ENCODE results near the gene MTO1. TPM values are rescaled to one million over a fixed set of nuclear protein-coding genes. Genes with fewer than 3 reads are reported as not detected.
"Not testable (repeated sequence)": the region's sequence is repeated elsewhere in the genome, so short reads cannot be mapped to it uniquely, and the experiment has no call there.

The MTO1 gene
- total RNA-seq, 1 donor from 2014 or later: 35.5 TPM

DNA sequence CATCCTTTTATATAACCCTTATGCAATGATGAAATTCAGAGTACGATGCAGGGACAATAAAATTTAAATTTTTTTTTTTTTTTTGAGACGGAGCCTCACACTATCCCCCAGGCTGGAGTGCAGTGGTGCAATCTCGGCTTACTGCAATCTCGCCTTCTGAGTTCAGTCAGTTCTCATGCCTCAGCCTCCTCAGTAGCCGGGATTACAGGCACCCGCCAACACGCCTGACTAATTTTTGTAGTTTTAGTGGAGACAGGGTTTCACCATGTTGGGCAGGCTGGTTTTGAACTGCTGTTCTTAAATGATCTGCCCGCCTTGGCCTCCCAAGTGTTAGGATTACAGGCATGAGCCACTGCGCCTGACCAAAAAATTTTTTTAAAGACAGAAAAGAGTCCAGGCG lies 15.2 kb downstream of the MTO1 start:
- Mint-ChIP-seq H3K36me3 (ENCODE audit: low read depth) (peaks cover 57% of the 10 kb centered on the region), H3K27ac (no peak overlapping the region), H3K27me3 (no peaks in the 10 kb centered on the region), H3K4me3 (no peak overlapping the region), H3K4me1 (peaks cover 9% of the 10 kb centered on the region), H3K9me3 (no peaks in the 10 kb centered on the region)
- intact Hi-C loops (cut with micrococcal nuclease): no loop called here
- no peak for DNase-seq

DNA sequence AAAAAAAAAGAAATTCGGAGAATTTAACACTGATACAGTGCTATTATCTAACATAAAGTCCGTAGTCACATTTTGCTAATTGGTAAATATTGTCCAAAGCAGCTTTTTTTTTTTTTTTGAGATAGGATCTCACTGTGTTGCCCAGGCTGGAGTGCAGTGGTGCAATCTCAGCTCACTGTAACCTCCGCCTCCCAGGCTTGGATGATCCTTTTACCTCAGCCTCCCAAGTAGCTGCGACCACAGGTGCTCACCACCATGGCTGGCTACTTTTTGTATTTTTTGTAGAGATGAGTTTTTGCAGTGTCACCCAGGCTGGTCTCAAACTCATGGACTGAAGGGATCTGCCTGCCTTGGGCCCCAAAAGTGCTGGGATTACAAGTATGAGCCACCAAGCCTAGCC lies 15.9 kb downstream of the MTO1 start:
- H3K27me3 Mint-ChIP-seq: no peaks in the 10 kb centered on the region
- DNase-seq: no peak
- no peaks in the 10 kb centered on the region for H3K9me3 Mint-ChIP-seq
- H3K4me1 Mint-ChIP-seq: peaks cover 3% of the 10 kb centered on the region
- intact Hi-C loops (cut with micrococcal nuclease): no loop called here
- H3K27ac Mint-ChIP-seq: no peak overlapping the region
- H3K4me3 Mint-ChIP-seq: no peak overlapping the region
- H3K36me3 Mint-ChIP-seq (ENCODE audit: low read depth): peaks cover 58% of the 10 kb centered on the region

DNA sequence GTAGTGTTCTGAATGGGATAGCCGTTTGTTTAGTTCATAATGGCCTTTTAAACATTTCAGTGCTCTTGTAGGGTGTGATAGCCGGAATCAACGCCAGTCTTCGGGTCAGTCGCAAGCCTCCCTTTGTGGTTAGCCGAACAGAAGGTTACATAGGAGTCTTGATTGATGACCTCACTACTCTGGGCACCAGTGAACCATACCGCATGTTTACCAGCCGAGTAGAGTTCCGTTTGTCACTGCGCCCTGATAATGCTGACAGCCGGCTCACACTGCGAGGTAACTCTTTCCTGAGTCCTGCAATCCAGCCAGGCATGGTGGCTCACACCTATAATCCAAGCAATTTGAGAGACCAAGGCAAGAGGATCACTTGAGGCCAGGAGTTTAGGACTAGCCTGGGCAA lies 20.4 kb downstream of the MTO1 start:
- peaks cover 60% of the 10 kb centered on the region for H3K36me3 Mint-ChIP-seq (ENCODE audit: low read depth)
- no peaks in the 10 kb centered on the region for H3K27me3 Mint-ChIP-seq
- no peak for DNase-seq
- intact Hi-C loops (cut with micrococcal nuclease): no loop called here
- no peak overlapping the region for H3K4me3 Mint-ChIP-seq
- peaks cover 2% of the 10 kb centered on the region for H3K4me1 Mint-ChIP-seq
- H3K9me3 Mint-ChIP-seq: no peaks in the 10 kb centered on the region
- no peak overlapping the region for H3K27ac Mint-ChIP-seq

DNA sequence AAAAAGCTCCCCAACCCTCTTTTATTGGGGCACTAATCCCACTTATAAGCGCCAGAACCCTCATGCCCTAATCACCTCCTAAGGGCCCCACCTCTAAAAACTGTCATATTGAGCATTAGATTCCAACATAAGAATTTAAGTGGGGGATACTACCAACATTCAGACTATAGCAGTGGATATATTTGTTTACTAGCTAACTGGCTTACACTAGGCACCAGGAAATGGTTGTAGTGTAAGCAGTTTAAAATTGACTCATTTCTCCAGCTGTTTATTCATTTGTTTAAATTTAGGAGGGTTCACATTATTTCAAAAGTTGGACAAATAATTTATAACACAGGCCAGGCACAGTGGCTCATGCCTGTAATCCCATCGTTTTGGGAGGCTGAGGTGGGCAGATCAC lies 22.9 kb downstream of the MTO1 start:
- peaks cover 2% of the 10 kb centered on the region for H3K4me1 Mint-ChIP-seq
- peak overlapping the region; percentile 9 for H3K27ac Mint-ChIP-seq
- H3K36me3 Mint-ChIP-seq (ENCODE audit: low read depth): peaks cover 65% of the 10 kb centered on the region
- H3K4me3 Mint-ChIP-seq: no peak overlapping the region
- intact Hi-C loops (cut with micrococcal nuclease): no loop called here
- H3K9me3 Mint-ChIP-seq: peaks cover 4% of the 10 kb centered on the region
- no peak for DNase-seq
- no peaks in the 10 kb centered on the region for H3K27me3 Mint-ChIP-seq

DNA sequence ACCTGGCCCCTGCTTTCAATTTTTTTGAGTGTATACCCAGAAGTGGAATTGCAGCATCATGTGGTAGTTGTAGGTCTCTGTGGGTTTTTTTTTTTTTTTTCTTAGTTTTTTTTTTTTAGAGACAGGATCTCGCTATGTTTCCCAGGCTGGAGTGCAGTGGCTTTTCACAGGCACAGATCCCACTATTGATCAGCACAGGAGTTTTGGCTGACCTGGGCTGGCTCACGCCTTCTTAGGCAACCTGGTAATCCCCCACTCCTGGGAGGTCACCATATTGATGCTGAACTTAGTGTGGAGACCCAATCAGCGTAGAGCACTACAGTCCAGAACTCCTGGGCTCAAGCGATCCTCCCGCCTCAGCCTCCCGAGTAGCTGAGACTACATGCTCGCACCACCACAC lies 25.9 kb downstream of the MTO1 start:
- Mint-ChIP-seq H3K4me1 (no peaks in the 10 kb centered on the region), H3K4me3 (no peak overlapping the region), H3K27me3 (no peaks in the 10 kb centered on the region), H3K27ac (no peak overlapping the region), H3K9me3 (peaks cover 7% of the 10 kb centered on the region), H3K36me3 (ENCODE audit: low read depth) (peaks cover 66% of the 10 kb centered on the region)
- intact Hi-C loops (cut with micrococcal nuclease): no loop called here
- DNase-seq: no peak

DNA sequence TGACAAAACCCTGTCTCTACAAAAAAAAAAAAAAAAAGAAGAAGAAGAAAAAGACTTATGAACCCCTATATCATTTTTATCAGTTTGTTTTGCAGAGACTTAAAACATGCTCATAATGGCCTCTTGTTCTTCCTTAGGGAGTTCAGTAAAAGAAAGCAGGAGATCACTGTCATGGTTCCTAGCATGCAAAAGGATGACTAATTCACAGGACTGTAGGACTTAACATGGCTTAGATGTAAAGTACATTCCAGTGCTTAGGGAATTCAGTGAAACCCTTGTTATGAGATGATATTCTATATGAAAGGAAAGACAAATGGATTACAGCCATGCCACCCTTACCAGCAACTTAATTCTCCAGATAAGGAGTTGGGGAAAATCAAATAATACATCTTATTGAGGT lies 29.8 kb downstream of the MTO1 start:
- H3K4me1 Mint-ChIP-seq: no peaks in the 10 kb centered on the region
- H3K27ac Mint-ChIP-seq: no peak overlapping the region
- no peak overlapping the region for H3K4me3 Mint-ChIP-seq
- no peaks in the 10 kb centered on the region for H3K27me3 Mint-ChIP-seq
- peaks cover 55% of the 10 kb centered on the region for H3K36me3 Mint-ChIP-seq (ENCODE audit: low read depth)
- H3K9me3 Mint-ChIP-seq: peaks cover 7% of the 10 kb centered on the region
- intact Hi-C loops (cut with micrococcal nuclease): no loop called here
- DNase-seq: no peak

DNA sequence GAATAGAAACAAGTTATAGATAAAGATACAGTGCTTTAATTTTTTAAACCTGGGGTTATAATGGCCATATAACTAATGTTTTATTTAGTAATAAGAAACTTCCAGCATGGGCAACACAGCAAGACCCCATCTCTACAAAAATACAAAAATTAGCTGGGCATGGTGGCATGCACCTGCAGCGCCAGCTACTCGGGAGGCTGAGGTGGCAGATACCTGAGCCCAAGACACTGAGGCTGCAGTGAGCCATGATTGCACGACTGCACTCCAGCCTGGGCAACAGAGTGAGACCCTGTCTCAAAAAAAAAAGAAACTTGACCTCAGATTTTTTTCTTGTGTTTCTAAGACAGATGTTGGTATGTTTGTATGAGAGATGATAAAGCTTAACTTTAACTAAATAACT lies 36.4 kb downstream of the MTO1 start:
- Mint-ChIP-seq H3K4me1 (no peaks in the 10 kb centered on the region), H3K27me3 (no peaks in the 10 kb centered on the region), H3K27ac (no peak overlapping the region), H3K36me3 (ENCODE audit: low read depth) (peaks cover 38% of the 10 kb centered on the region), H3K9me3 (no peaks in the 10 kb centered on the region), H3K4me3 (no peak overlapping the region)
- intact Hi-C loops (cut with micrococcal nuclease): no loop called here
- no peak for DNase-seq

DNA sequence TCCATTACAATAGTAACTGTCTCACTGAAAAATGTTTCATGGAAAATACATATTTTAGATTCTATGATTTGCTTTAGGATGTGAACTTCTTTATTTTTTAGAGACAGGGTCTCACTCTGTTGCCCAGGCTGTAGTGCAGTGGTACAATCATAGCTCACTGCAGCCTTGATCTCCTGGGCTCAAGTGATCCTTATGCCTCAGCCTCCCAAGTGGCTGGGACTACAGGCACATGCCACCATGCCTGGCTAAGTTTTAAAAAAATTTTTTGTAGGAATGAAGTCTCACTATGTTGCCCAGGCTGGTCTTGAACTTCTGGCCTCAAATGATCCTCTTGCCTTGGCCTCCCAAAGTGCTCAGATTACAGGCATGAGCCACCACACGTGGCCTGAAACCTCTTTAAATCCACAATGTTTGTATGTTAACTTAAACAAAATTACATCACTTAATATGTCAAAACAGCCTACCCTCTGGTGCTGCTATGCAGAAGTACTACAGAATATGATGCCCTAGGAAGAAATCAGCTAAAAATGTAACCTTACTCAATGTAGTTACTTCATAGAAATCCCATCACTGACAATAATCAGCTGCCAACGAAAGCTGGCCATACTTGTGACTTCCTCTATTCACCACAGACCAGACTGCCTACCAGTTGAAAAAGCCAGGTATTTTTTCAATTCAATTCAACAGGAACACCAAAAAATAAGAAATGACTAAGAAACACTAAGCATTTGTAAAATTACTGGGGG lies 41.7 kb downstream of the MTO1 start:
- intact Hi-C loops (cut with micrococcal nuclease): no loop called here
- H3K27ac Mint-ChIP-seq: no peak overlapping the region
- no peaks in the 10 kb centered on the region for H3K4me1 Mint-ChIP-seq
- no peaks in the 10 kb centered on the region for H3K27me3 Mint-ChIP-seq
- no peak overlapping the region for H3K4me3 Mint-ChIP-seq
- no peaks in the 10 kb centered on the region for H3K9me3 Mint-ChIP-seq
- no peak for DNase-seq
- peaks cover 42% of the 10 kb centered on the region for H3K36me3 Mint-ChIP-seq (ENCODE audit: low read depth)

DNA sequence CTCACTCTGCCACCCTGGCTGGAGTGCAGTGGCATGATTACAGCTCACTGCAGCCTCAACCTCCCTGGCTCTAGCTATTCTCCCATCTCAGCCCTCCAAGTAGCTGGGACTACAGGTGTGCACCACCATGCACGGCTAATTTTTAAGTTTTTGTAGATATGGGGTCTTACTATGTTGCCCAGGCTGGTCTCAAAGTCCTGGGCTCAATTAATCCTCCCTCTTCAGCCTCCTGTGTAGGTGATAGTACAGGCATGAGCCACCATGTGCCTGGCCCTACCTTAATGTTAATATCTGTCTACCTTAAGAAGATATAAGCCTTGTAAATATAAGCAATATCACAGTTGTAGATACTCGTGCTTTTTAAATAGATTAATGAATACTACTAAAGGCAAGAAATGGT lies 42.6 kb downstream of the MTO1 start:
- intact Hi-C loops (cut with micrococcal nuclease): no loop called here
- no peaks in the 10 kb centered on the region for H3K9me3 Mint-ChIP-seq
- DNase-seq: no peak
- H3K27ac Mint-ChIP-seq: peak overlapping the region; percentile 9
- H3K4me1 Mint-ChIP-seq: no peaks in the 10 kb centered on the region
- H3K36me3 Mint-ChIP-seq (ENCODE audit: low read depth): peaks cover 36% of the 10 kb centered on the region
- no peak overlapping the region for H3K4me3 Mint-ChIP-seq
- no peaks in the 10 kb centered on the region for H3K27me3 Mint-ChIP-seq

DNA sequence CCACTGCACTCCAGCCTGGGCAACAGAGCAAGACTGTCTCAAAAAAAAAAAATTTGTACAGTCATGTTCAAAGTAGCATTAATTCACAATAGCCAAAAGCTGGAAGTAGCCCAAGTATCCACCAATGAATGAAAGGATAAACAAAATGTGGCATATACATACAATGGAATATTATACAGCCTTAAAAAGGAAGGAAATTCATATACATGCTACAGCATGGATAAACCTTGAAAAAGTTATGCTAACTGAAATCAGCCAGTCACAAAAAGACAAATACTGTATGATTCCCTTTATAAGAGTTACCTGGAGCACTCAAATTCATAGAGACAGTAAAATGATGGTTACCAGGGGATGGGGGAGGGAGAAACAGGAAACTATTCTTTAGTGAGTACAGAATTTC lies 43.6 kb downstream of the MTO1 start:
- H3K27ac Mint-ChIP-seq: no peak overlapping the region
- H3K9me3 Mint-ChIP-seq: no peaks in the 10 kb centered on the region
- no peak for DNase-seq
- intact Hi-C loops (cut with micrococcal nuclease): no loop called here
- no peaks in the 10 kb centered on the region for H3K27me3 Mint-ChIP-seq
- H3K4me3 Mint-ChIP-seq: no peak overlapping the region
- peaks cover 31% of the 10 kb centered on the region for H3K36me3 Mint-ChIP-seq (ENCODE audit: low read depth)
- H3K4me1 Mint-ChIP-seq: no peaks in the 10 kb centered on the region

DNA sequence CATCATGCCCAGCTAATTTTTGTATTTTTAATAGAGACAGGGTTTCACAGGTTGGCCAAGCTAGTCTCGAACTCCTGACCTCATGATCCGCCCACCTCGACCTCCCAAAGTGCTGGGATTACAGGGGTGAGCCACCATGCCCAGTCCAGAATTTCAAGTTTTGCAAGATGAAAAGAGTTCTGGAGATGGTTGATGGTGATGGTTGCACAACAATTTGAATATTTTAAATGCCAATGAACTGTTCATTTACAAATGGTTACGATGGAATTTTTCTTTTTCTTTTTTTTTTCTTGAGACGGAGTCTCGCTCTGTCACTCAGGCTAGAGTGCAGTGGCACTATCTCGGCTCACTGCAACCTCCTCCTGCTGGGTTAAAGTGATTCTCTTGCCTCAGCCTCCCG lies 44.2 kb downstream of the MTO1 start:
- H3K27ac Mint-ChIP-seq; H3K27me3 Mint-ChIP-seq; intact Hi-C loops (cut with micrococcal nuclease); H3K4me1 Mint-ChIP-seq; H3K9me3 Mint-ChIP-seq; H3K4me3 Mint-ChIP-seq; DNase-seq: not testable (repeated sequence)
- peaks cover 29% of the 10 kb centered on the region for H3K36me3 Mint-ChIP-seq (ENCODE audit: low read depth)

DNA sequence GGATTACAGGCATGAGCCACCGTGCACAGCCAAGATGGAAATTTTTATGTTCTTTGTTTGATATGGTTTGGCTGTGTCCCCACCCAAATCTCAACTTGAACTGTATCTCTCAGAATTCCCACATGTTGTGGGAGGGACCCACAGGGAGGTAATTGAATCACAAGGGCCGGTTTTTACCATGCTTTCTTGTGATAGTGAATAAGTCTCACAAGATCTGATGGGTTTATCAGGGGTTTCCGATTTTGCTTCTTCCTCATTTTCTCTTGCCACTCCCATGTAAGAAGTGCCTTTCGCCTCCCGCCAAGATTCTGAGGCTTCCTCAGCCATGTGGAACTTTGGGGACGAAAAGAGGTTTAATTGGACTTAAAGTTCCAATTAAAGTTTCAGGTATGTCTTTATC lies 44.7 kb downstream of the MTO1 start:
- Mint-ChIP-seq H3K27me3 (no peaks in the 10 kb centered on the region), H3K36me3 (ENCODE audit: low read depth) (peaks cover 27% of the 10 kb centered on the region), H3K9me3 (no peaks in the 10 kb centered on the region), H3K4me1 (no peaks in the 10 kb centered on the region), H3K4me3 (no peak overlapping the region), H3K27ac (no peak overlapping the region)
- intact Hi-C loops (cut with micrococcal nuclease): no loop called here
- no peak for DNase-seq

DNA sequence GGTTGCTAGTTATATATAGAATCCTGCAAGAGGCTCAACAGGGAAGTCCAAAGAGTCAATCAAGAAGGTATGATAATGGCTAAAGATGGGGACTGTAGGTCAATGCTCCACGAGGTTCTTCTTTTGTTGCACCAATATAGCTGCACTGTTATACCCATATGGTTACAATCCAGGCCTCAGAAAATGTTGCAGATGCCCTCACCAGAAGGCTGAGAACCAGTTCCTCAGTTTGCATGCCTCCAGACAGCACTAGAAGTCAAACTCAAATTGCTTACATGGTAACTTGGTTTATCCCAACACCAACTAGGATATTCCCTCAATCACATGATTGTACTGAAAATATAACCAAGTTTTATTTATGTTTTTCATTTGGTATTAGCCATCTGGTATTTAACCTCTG lies 47.2 kb downstream of the MTO1 start:
- intact Hi-C loops (cut with micrococcal nuclease): no loop called here

DNA sequence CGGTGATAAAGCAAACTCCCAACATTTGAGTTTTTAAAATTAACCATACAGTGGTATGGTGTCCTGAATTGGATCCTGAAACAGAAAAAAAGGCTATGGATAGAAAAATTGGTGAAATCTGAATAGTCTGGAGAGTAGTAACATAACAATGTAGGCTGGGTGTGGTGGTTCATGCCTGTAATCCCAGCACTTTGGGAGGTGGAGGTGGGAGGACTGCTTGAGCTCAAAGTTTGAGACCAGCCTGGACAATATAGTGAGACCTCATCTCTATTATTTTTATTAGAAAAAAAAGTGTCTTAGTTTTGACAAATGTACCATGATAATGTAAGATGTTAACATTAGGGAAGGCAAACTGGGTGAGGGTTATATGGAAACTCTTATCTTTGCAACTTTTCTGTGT lies 48.3 kb downstream of the MTO1 start:
- H3K9me3 Mint-ChIP-seq: no peaks in the 10 kb centered on the region
- peaks cover 18% of the 10 kb centered on the region for H3K36me3 Mint-ChIP-seq (ENCODE audit: low read depth)
- H3K27me3 Mint-ChIP-seq: no peaks in the 10 kb centered on the region
- peak; percentile 53 for DNase-seq
- H3K4me3 Mint-ChIP-seq: no peak overlapping the region
- intact Hi-C loops (cut with micrococcal nuclease): no loop called here
- H3K27ac Mint-ChIP-seq: no peak overlapping the region
- peaks cover 13% of the 10 kb centered on the region for H3K4me1 Mint-ChIP-seq

More for the DNA sequence above, 47.2 kb downstream of the MTO1 start:
- no peak for DNase-seq
- H3K4me1 Mint-ChIP-seq: peaks cover 12% of the 10 kb centered on the region
- H3K9me3 Mint-ChIP-seq: no peaks in the 10 kb centered on the region
- H3K4me3 Mint-ChIP-seq: no peak overlapping the region
- no peak overlapping the region for H3K27ac Mint-ChIP-seq
- H3K27me3 Mint-ChIP-seq: no peaks in the 10 kb centered on the region
- peaks cover 24% of the 10 kb centered on the region for H3K36me3 Mint-ChIP-seq (ENCODE audit: low read depth)

DNA sequence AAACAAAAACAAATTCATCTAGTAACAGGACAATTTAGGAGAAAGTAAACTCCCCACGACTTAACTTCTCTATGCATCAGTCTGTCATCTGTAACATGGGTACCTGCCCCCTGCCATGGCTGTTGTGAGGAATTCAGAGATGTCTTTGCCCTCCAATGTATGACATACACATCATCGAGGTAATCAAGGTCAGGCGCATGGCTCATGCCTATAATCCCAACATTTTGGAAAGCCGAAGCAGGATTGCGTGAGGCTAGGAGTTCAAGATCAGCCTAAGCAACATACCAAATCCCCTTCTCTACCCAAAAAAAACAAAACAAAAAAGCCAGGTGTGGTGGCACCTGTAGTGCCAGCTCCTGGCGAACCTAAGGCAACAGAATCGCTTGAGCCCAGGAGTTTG lies 50.3 kb downstream of the MTO1 start:
- peak overlapping the region; percentile 41 for H3K27ac Mint-ChIP-seq
- H3K4me1 Mint-ChIP-seq: peaks cover 28% of the 10 kb centered on the region
- intact Hi-C loops (cut with micrococcal nuclease): no loop called here
- H3K4me3 Mint-ChIP-seq: no peak overlapping the region
- H3K36me3 Mint-ChIP-seq (ENCODE audit: low read depth): peaks cover 33% of the 10 kb centered on the region
- no peak for DNase-seq
- H3K27me3 Mint-ChIP-seq: no peaks in the 10 kb centered on the region
- no peaks in the 10 kb centered on the region for H3K9me3 Mint-ChIP-seq

Data from activated CD4-positive, alpha-beta T cell treated with anti-CD3 and anti-CD28 coated beads, Interleukin-2, amount 10 ng/mL, durations not matched to agents 24 days and 14 days (primary cell).